HG02588 (cell line): ENCODE data around the gene AP1G2.

Experiments
- ATAC-seq: cut with Tn5 transposase; IDR thresholded peaks from one replicate; pipeline ENCODE4 v1.9.1; 2021; ENCODE audit warnings: mild to moderate bottlenecking, moderate library complexity; ENCODE audit not compliant: unreplicated experiment

The AP1G2 gene

GRCh38 chr14:23559010-23559925 is 8.3 kb downstream of the AP1G2 start:
- no peak for ATAC-seq

- ATAC-seq: no peak
These were observed 9.1 kb downstream of the AP1G2 start for GRCh38 chr14:23558346-23559009.

DNA sequence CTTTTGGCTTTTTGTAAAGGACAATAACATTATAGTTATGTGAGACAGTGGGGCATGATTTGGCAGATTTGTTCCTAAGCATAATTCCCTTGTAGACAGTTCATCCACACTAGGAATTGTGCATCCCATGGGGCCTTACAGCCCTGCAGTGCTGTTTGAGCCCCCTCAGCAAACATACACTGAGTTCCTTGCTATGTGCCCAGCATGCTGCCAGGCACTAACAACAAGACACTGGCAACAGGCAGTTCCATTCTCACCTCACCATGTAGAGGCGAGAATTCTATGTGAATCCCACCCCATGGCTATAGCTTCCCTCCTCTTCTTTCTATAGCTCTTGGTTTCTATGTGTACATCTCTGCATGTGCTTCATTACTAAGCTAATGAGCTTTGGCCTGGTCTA is 9.6 kb downstream of the AP1G2 start:
- no peak for ATAC-seq

GRCh38 chr14:23557521-23557920 is 10.1 kb downstream of the AP1G2 start:
- no peak for ATAC-seq

DNA sequence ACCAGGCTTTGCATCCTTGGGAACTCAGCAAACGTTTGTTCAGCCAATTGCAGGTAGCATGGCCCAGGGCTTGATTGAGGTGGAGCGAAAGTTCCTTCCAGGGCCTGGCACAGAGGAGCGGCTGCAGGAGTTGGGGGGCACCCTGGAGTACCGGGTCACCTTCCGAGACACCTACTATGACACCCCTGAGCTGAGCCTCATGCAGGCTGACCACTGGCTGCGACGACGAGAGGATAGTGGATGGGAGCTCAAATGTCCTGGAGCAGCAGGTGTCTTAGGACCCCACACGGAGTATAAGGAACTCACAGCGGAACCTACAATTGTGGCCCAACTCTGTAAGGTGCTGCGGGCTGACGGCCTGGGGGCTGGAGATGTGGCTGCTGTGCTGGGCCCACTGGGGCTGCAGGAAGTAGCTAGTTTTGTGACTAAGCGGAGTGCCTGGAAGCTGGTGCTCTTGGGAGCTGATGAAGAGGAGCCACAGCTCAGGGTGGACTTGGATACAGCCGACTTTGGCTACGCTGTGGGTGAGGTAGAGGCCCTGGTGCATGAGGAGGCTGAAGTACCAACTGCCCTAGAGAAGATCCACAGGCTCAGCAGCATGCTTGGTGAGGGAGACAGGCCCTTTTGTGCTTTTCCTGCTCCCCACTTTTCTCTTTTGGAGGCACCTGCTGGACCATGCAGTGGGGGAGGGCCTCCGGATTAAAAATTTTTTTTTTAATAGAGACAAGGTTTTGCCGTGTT is 10.7 kb downstream of the AP1G2 start:
- no peak for ATAC-seq

DNA sequence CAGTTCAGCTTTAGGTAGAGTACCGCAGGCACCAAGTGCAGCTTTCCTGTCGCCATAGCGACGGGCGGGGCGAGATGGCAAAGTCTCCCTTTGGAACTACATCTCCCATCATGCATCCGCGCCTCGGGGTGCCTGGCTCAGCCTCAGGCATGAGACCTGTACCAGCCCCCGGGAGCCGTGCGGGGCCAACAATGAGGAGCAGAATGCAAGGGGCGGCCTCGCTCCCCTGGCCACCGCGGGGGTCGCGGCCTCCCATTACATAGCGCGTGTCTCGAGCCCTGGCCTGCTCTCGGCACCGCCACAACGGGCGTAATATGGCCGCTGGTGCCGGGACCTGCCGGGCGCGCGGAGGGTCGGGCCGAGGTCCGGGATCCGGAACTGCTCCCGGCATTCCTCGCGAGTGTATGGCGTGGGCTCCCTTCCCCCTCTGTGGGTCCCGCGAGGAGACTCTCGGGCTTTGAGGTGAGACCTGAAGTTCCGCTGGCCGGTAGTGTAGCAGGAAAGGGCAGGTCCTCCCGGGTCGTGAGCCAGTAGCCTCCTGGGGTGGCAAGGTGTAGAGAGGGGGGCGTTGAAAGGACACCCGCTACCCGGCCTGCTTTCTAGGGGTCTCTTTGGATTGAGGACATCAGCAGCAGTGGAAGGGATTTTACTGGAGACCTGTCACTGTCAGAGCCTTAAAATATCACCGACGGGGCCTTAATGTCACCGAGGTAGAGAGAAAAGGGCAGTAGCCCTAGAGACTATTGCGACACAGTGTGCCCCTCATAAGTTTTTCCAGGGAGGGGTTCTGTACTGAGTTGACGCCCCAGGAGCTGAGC is 11.5 kb downstream of the AP1G2 start, which contains the start of gene THTPA:
Gene THTPA, plus strand, starts transcription at position 390 of the 818 bp plus-strand sequence. CDS start 487 bp downstream, outside the sequence.
- ATAC-seq: peak; percentile 88

DNA sequence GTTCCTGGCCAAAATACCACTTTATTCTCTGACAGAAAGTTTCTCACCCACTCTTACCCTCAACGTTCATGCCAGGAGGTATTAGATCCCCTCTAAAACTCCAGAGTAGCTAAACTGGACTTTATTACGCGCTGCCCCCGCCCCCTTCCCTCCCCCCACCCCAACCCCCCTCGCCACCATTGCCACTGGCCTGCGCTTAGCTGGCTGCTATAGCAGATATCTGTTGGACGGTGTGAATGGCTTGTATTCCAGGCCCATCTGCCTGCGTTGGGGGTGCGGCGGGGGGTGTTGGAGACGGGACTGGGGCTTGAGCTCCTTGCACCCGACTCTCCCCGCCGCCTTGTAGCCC is 12.1 kb downstream of the AP1G2 start:
- no peak for ATAC-seq

DNA sequence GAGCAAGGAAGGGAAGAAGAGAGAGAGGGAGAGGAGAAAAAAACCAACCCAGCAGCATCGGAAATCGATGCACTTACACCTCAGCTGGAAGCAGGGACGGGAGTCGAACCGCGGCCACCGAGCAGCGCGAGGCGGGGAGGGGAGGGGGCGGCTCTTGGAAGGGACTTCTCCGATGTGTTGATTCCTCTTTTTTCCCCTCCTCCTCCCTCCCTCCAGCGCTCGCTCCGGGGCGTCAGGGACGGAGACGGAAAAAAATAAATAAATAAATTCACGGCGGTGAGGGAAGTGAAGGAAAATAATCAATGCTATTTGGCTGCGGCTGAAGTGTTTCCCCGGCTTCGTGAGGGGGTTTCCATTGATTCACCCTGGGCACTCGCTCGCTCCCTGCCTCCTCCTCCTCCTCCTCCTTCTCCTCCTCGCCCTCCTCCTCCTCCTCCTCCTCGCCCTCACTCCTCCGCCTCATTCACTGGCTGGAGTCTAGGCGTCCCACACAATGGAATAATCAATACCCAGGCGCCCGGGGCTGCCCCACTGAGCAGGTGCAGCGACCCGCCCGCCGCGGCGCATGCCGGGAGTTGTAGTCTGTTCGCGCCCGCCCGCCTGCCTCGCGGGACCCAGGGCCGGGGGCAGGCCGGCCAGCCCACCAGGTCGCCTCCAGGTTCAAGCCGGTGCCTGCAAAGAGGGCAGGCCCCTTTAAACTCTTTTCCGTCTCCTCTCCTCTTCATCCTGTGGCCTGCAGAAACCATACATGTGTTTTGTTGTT is 16.1 kb downstream of the AP1G2 start, which contains the start of gene ZFHX2:
Gene ZFHX2, minus strand, starts transcription at position 500 of the 763 bp plus-strand sequence. CDS start 16,440 bp downstream, outside the sequence.
- ATAC-seq: peak; percentile 44

DNA sequence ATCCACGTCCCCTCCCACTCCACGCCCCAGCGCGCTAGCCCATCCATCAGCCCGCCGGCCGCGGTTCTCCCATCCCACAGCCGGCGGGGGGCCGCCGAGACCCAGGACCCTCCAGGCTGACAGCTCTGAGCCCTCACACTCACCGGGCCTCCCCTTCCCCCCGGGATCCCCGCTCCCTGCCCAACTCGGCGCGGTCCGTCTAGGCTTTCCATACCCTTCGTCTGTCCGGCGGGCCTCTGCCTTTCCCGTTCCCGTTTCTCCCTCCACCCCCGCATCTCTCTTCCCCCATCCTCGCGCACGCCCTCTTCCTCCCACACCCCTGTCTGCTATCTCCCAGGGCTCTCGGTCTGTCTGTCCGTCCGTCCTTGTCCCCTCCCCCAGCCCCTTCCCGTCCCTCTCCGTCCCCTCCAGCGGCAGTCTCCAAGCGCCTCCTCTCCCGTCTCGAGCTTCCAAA is 16.8 kb downstream of the AP1G2 start:
- no peak for ATAC-seq

DNA sequence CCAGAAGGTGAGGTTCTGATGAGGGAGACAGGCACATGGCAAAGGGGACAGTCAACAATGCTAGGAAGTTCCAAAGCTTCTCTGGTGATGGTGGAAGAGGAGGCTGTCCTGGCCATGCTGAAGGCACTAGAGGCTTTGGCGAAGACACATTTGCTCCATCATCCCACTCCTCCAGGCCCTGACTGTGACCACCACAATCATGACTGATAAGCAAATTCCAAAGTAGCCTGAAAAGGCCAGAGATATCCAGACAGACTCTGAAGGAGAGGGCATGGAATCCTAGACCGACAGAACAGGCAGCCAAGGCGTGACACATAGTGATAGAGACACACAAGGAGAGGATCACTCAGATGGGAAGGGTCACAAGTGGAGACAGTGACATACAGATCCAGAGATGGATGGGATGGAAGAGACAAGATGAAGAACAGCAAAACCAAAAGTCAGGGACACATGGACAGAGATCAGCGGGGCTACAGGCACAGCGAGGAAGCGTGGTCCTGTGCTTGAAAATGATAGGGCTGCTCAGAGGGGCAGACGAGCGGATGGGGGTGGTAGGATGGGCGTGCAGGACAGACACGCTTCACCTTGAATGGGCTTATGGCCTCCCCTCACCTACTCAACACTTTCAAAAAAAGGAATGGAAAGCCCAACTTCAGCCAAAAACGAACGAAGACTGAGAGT is 17.3 kb downstream of the AP1G2 start:
- no peak for ATAC-seq

DNA sequence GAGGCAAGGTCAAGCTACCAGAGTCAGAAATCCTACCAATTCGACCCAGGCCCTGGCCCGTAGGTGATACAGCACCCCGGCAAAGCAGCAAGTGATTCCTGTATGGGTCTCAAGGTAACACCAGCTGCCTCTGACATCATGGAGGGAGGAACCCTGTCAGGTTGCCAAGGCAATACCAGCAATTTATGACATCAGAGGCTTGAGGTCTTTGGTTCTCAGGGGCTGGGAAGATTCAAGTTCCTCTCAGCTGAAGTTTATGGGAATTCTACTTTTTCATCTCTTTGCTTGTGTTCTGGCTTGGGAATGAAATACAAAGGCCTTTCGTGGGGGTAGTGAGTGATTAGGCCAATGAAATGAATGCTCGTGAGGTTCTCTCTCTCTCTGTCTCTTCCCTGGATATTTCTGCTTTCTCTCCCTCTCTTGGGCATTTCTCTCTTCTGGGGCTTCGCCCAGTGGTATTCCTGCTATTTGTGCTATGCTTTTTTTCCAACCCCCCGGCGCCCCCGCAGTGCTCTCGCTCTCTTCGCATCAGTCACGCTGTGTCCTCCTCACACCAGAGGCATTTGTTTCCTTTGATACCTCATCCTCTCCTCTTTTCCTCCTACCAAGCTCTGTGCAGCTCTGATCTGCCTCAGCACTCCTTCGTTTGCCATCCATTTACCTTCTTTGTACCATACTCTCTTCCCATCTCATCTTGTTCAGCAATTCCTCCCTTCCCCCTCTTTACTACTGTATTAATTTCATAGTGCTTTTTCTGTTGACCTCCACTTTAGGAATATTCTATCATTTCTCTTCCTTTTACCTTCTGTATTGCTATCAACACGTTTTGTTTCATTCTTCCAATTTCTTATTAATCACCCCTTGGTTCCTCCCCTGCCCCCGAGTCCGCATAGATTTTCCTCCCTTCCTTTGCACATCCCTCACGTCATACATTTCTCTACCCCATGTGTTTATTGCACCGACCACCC is 19.0 kb downstream of the AP1G2 start:
- no peak for ATAC-seq

GRCh38 chr14:23547924-23548323 is 19.7 kb downstream of the AP1G2 start:
- ATAC-seq: no peak

DNA sequence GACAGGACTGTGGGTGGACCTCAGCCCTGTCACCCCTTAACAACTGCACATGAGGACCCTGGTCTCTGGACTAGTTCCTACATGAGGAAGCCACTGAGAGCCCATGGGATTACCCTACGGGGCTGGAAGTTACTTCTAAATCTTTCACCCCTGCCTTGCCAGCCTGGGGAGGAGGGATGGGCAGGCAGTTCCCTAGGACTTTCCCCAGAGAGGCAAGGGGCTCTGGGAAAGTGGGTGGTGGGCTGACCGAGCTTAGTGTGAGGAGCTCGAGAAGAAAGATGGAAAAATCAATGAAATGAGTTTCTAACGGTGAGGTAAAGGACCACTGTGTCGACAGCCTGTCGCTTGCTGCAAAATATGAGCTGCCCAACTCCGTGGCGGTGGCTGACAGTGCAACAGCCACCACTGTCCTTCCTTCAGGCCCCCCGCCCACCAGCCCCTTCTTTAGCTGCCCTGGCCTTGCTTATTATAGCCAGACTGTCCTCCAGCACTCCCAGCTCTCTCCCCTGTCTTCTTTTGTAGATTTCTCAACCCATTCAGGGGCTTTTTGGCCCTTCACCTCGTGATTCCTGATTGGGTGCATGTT is 21.0 kb downstream of the AP1G2 start:
- ATAC-seq: no peak

GRCh38 chr14:23545740-23546365 is 21.7 kb downstream of the AP1G2 start:
- no peak for ATAC-seq

GRCh38 chr14:23544511-23545447 is 22.8 kb downstream of the AP1G2 start:
- no peak for ATAC-seq

GRCh38 chr14:23543403-23543802 is 24.2 kb downstream of the AP1G2 start:
- ATAC-seq: no peak
